ENCODE measurements around the gene ZNF441.

- TF ChIP-seq POLR2A (IDR thresholded peaks at IDR 0.05) (no peak), CTCF (IDR thresholded peaks at IDR 0.05) (no peak), POLR2AphosphoS5 (IDR thresholded peaks at IDR 0.05) (no peak)
These were observed 14.5 kb upstream of the ZNF441 start for GRCh38 chr19:11752244-11752736.
